Stimulated activated CD4-positive, alpha-beta T cell treated with anti-CD3 and anti-CD28 coated beads, Interleukin-15, amount 100 ng/mL, for 48 hours (primary cell): ENCODE data around the gene SMIM13.

Experiments
- DNase-seq, 2 donors: peaks; one replicate each; pipeline ENCODE4 v3.0.0-alpha.2; 2020; ENCODE audit warnings: low read depth in 2 of 2

Gene SMIM13

DNA sequence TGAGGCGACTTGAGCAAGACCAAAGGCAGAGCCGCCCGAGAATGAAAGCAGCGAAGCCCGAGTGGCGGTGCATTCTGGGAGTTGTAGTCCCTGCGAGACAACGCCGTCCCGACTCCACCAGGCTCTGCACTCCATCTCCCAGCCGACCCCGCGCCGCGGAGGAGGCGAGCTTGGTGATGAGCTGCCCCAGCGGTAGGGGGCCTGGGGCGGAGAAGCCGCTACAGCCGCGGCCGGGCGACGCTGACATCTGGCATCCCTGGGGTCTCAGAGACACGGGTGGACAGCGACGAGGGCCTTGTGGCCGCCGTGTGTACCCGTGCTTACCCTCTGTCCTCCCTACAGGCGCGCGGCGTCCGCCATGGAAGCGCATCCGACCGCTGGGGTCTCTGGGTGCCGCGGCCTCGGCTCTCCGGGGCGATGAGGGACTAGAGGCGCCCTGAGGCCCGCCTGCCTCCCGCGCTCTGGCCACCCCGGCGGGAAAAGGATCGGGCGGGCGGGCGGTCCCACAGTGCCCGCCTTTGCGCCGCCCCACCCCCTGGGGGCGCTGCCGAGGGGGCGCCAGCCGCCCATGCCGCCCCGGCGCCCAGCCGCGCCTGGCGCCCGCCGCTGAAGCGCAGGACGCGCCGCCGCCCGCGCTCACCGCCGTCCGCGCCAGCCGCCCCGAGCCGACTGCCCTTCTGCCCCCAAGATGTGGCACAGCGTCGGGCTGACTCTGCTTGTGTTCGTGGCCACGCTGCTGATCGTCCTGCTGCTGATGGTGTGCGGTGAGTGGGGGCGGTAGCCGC is at the start of gene SMIM13:
Gene SMIM13 (plus strand): TSS at position 209 of the 785 bp plus-strand sequence. CDS start 480 bp downstream, at position 689.
- DNase-seq = peak; percentile 92 to 94

- no peak for DNase-seq
Observed at GRCh38 chr6:11043961-11044711, 49.5 kb upstream of the SMIM13 start, which contains the start of gene ELOVL2. TSS of gene ELOVL2 (minus strand) at chr6:11044305. CDS start at chr6:11044230, 75 bp downstream.

- DNase-seq = no peak
Observed at GRCh38 chr6:11044712-11045167, 48.9 kb upstream of the SMIM13 start.

DNA sequence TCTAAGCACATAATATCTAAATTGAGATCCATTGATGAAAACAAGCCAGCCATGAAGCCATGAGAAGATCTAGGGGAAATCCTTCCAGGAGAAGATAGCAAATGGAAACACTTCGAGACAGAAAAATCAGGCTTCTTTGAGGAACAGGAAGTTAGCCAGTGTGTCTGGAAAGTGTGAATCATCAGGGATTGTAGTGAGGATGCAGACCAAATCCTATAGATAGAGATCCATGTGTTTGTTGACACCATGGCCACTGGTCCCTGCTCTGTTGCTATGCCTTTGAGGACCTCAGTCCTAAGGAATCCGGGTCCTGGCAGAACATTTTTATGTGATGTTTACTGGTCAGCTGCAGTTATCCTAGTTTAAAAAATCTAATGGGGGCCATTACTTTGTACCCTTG is 42.9 kb upstream of the SMIM13 start:
- no peak for DNase-seq

- no peak for DNase-seq
Observed at GRCh38 chr6:11053307-11053706, 40.3 kb upstream of the SMIM13 start.

GRCh38 chr6:11054722-11055121 is 38.9 kb upstream of the SMIM13 start:
- no peak for DNase-seq

DNA sequence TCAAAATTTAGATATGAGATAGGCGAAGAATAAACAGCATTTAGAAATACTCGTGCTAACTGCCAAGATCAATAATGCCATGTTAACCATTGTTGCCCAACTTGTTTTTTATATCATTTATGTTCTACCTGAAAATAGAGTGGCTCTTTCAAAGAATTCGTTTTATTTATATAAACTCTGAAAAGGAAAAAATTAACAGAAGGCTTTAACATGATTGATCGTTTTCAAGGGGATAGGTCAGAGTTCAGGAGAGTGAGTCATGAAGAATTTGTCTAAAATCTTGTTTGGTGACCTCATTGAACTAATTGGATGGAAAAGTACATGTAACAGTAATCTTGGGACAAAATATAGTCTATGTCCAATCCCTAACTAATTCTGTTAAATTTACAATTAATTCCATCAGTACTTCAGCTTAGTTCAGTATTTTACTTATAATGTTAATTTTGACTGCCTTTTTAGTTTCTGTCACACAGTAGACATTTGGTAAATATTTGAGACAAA is 38.5 kb upstream of the SMIM13 start:
- no peak for DNase-seq

- no peak for DNase-seq
Observed at GRCh38 chr6:11056871-11057270, 36.8 kb upstream of the SMIM13 start.

DNA sequence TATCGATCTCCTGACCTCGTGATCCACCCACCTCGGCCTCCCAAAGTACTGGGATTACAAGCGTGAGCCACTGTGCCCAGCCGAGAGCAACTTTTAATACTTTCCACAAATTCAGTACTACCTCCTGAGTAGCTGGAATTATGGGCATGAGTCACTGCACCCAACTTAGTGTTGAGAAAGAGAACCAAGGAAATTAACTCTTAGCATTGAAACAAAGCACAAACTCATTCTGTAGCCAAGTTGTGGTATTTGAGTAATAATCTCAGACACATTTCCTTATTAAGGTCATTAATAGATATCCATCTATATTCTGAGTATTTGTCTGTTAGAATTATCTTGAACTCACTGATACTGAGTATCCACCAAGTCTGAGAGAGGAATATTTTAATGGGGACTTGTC is 35.2 kb upstream of the SMIM13 start:
- no peak for DNase-seq

DNA sequence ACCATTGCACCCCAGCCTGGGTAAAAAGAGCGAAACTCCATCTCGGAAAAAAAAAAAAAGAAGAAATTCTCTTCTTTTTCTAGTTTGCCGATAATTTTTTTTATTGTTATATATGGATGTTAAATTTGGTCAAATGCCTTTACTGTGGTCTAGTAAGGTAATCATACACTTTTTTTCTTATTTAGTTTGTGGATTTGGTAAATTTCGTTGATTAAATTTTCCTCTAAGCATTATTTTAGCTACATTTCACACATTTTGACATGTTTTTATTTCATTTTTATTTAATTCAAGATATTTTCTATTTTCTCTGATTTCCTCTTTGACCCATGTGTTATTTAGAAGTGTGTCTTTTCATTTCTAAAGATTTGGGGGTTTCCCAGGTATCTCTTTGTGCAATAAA is 31.6 kb upstream of the SMIM13 start:
- DNase-seq = no peak

DNA sequence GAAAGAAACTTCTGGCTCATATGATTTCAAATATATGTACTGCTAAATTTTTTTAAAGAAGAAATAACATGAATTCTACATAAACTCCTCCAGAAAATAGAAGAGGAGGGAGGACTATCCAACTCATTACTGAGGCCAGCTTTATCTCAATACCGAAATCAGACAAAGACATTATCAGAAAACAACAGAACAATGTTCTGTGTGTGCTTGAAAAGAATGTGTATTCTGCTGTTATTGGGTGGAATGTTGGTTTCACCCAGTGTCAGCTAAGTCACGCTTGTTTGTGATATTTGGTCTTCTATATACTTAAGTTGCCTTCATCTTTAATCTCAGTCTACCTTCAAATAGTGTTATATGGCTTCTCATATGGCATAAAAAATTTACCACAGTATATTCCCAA is 30.9 kb upstream of the SMIM13 start:
- no peak for DNase-seq

DNA sequence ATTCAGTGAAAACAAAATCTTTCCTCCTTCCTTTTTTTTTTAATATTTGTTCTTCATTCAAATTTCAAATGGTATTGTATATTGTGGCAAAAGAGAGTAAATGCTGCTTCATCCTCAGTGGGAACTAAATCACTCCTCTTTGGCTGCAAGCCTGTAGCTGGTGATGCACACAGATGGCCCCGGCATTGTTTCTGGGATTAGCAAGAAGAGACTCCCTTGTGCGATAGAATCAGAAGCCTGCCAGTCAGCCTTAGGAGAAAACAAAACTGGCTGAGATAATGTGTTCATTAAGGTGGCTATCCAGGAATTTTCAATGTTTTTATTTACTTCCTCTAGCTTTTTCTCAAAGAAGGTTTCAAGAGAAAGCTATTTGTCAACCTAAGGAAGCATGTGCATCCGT is 28.8 kb upstream of the SMIM13 start:
- DNase-seq = no peak

DNA sequence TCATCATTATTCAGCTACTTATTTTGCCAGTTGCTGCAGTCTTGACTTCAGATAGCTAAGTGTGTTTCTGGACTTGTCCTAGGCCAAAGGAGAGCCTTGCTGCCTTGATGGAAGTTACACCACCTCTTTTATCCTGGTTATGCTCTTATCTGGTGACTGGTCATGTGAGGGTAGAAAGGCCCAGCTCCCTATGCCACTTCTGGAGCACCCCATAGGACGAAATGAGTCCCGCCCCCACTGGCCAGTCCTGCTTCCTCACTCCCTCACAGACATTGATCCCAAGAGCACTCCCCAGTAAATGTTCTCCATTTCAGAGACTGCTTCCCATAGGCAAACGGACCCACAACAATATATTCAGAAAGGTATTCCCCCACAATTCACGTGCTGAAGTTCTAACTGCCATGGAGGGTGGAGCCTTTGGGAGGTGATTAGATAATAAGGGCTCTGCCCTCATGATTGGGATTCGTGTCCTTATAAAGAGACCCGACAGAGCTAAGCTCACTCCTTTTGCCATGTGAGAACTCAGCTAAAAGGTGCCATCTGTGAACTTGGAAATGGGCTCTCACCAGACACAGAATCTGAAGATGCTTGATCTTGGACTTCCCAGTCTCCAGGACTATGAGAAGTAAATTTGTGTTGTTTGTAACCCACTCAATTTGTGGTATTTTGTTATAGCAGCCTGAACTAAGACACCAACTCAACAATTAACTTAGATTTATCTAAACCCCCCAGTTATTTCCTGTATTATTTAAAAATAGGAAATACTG is 28.0 kb upstream of the SMIM13 start:
- no peak for DNase-seq

DNA sequence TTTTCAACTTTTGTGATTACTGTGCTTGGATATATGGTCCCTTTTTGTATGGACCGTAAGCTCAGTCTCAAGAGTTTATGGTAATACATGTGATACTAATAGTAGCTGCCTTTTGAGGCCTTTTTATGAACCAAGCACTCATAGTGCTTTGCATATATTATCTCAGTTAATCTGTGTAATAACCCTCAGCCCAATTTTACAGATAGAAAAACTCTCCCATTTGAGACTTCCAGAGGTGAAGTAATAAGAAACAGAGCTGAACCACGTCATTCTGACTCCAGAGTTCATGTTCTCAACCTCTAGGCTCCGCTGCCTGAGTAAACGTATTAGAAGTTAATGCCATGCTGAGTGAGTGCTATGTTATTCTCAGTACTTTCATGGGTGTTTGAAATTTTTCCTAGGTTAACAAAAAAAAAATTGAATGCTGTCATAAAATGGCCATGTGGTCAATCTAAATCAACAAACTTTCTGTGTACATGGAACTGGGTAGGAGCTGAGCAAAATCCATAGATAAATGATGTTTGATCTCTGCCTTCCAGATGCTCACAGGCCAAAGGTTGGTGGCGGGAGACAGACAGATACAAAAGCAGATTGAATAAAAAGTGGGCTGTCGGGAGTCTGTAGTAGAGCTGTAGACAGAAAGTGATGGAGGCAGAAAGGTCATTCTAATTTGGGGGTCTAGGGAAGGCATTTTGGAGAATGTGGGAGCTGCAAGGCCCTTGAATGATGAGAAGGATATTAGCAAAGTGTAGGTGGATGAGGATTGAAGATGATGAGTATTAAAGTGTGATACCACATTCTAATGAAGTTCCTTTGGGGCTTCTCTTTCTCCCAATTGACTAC is 26.9 kb upstream of the SMIM13 start:
- DNase-seq = no peak

- DNase-seq = no peak
Observed at GRCh38 chr6:11067348-11067747, 26.3 kb upstream of the SMIM13 start.

- DNase-seq = no peak
Observed at GRCh38 chr6:11069760-11070159, 23.9 kb upstream of the SMIM13 start.

DNA sequence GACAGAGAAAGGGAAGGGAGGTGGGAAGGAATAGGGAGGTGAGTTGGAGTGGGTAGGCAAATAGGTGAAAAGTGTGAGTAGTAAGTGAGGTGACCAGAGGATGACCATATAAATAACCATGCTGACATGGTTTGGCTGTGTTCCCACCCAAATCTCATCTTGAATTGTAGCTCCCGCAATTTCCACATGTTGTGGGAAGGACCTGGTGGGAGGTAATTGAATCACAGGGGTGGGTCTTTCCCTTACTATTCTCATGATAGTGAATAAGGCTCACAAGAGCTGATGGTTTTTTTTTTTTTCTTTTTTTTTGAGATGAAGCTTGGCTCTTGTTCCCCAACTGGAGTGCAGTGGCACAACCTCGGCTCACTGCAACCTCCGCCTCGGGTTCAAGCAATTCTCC is 21.5 kb upstream of the SMIM13 start:
- DNase-seq = no peak

DNA sequence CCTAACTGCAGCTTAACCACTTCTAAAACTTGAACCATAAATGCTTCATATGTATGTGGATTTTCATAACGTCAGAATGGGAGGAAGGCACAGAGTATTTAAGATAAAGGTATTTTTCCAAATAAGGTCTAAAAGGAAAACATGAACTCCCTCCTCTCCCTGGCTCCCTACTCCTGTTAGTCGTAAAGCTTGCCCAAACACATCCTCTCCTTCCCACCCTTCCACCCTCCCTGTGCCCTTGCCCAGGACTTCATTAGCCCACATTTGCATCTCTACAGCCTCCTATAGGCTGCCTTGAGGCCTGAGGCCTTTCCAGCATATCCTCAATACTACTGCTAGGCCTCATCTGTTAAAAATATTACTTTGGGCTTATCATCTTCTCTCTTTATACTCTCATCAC is 17.1 kb upstream of the SMIM13 start:
- DNase-seq = no peak

DNA sequence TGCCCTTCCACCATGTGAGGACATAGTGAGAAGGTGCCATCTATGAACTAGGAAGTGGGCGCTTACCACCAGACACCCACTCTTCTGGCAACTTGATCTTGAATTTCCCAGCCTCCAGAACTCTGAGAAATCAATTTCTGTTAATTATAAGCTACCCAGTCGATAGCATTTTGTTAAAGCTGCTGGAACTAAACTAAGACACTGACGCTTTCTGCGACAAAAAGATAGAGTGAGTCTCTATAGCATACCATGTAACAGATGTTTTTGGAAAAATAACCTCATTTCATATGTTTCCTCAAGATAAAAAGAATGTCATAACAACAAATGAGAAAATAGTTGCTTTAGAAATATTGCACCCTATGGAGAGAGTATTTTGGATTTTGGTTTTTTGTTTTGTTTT is 15.4 kb upstream of the SMIM13 start:
- DNase-seq = no peak

GRCh38 chr6:11080296-11080695 is 13.3 kb upstream of the SMIM13 start:
- DNase-seq = no peak

DNA sequence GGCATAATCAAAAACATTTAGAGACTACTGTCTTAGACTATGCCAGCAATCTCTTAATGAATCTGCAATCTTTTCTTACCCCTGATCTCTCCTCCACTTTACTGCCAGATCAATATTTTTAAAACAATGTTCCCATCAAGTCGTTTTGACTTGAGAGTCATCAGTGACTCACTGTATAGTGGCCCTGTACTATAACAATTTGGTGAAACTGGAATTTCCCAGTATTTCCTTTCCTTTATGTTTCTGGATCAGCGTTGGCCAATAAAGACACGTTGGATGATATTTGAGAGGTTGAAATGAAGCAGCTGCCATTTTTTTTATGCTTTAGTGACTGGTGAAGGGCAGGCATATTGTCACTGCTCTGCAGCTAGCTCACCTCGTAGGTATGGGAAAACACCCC is 10.1 kb upstream of the SMIM13 start:
- DNase-seq = no peak
